Activated naive CD4-positive, alpha-beta T cell treated with anti-CD3 and anti-CD28 coated beads, Interleukin-2, amount 50 U/mL, for 16 hours (primary cell): ENCODE results near the gene ELL3.
"Not testable (repeated sequence)": the region's sequence is repeated elsewhere in the genome, so short reads cannot be mapped to it uniquely, and the experiment has no call there.

Experiments
- DNase-seq: peaks from one replicate; pipeline ENCODE4 v3.0.0-alpha.2; 2020

Gene ELL3

DNA sequence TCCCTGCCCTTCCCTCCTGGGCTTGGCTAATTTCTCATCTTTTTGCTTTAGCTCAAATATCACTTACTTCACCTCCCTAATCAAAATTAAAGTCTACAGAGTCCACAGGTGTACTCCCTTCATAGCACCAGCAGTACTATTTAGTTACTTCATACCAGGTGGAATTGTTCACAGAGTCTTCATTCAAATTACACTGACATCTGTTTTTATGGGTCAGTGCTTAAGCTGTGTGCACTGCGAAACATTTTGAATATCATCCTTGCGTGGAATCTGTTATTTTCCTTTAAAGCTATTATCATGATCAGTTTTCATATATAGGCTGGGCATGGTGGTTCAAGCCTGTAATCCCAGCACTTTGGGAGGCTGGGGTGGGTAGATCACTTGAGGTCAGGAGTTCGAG is 12.6 kb upstream of the ELL3 start:
- no peak for DNase-seq

- no peak for DNase-seq
These were observed 2.2 kb upstream of the ELL3 start for GRCh38 chr15:43779016-43779415.

- peak; percentile 85 for DNase-seq
These were observed 625 bp upstream of the ELL3 start for GRCh38 chr15:43777267-43777914.

- peak; percentile 14 for DNase-seq
These were observed 557 bp downstream of the ELL3 start for GRCh38 chr15:43776101-43776717.

GRCh38 chr15:43775411-43775965 is 1.3 kb downstream of the ELL3 start:
- DNase-seq: no peak

GRCh38 chr15:43774062-43774461 is 2.7 kb downstream of the ELL3 start:
- DNase-seq: no peak

DNA sequence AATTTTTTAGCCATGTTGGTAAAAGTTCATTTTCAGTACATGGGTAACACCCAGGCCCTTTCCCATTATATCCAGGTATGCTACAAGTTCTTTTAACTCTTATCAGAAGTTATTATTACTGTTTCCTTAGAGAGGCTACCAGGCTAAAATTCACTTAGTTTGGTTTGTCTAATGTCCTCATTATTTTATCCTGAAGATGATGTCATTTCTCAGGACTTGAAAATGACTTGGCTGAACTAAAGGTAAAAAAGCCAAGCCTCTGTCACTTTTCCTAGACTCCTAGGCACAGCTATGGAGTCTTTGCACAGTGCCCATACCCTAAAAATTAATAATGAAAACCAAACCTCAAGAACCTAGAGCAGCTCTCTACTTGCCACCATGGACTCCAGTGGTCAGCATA is 4.1 kb downstream of the ELL3 start:
- no peak for DNase-seq

DNA sequence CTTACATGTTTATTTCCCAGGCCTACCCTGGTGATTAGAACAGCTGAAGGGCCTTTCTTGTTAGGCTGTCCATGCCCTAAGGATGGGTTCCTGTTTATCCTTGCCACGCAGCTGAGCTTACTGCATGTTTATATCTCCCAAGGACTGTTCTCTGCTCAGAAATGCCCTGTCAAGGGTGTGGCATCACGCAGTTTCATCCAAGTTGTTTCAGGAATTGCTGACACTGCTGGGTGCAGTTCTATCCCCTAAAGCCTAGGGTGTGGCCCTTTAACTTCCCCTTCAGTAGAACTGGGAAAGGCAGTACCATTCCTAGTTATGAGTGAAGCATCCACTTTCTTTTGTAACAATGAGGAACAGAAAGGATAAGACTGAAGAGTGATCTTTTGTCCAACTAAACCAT is 5.0 kb downstream of the ELL3 start:
- DNase-seq: no peak

GRCh38 chr15:43769584-43770228 is 7.1 kb downstream of the ELL3 start:
- peak; percentile 66 for DNase-seq

DNA sequence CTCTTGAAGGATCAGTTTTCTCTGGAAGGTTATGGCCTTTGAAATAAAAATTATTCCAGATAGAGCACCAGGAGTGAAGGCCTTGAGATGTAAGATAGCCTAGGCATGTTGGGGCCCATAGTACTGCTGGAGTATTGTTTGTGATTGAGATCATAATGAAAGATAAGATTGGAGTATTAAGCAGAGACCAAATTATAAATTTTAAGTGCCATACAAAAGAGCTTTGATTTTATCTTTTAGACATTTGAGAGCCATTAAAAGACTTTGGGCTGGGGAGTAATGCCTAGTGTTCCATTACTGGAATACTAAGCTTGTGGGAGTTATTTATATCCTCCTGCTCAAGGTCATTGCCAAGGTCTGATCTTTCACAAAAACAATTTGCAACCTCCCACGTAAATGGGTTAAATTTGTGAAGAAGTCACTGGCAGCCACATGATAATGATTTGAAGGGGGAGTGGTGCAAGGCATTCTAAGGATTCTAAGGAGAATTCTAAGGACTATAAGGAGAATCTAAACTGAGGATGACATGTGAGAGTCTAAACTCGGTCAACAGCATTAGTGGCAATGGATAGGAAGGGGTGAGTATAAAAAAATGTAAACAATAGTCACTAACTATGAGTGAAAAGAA is 12.8 kb downstream of the ELL3 start:
- no peak for DNase-seq

- DNase-seq: no peak
These were observed 13.9 kb downstream of the ELL3 start for GRCh38 chr15:43762824-43763223.

- no peak for DNase-seq
These were observed 24.9 kb downstream of the ELL3 start for GRCh38 chr15:43751885-43752284.

DNA sequence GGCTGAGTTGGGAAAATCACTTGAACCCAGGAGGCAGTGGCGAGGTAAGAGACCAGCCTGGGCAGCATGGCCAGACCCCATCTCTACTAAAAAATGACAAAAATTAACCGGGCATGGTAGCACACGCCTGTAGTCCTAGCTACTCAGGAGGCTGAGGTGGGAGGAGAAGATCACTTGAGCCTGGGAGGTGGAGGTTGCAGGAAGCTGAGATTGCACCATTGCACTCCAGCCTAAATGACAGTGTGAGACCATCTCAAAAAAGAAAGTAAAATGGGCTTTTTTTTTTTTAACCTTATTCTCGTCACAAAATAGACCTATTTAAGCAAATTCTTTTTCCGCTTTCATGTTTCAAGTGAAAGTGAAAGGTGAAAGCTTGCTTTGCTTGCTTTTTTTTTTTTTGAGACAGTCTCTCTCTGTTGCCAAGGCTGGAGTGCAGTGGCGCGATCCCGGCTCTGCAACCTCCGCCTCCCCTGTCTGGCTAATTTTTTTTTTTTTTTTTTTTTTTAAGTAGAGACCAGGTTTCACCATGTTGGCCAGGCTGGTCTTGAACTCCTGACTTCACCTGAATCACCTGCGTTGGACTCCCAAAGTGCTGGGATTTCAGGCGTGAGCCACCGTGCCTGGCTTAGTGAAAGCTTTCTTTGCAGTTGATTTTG is 26.9 kb downstream of the ELL3 start:
- peak; percentile 46 for DNase-seq

DNA sequence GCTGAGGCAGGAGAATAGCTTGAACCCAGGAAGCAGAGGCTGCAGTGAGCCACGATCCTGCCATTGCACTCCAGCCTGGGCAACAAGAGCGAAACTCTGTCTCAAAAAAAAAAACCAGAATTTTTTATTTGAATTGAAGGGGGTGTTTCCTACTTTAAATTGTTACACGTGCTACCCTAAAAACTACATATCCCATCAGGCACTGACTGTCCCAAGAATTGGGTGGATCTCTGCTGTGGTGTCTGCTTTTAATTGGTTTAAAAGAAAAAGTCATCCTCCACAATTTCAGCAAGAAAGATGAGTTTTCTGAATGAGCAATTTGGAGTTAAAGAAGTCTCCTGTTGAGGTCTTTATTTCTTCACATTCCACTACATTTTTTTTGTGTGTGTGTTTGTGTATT is 28.4 kb downstream of the ELL3 start:
- no peak for DNase-seq

DNA sequence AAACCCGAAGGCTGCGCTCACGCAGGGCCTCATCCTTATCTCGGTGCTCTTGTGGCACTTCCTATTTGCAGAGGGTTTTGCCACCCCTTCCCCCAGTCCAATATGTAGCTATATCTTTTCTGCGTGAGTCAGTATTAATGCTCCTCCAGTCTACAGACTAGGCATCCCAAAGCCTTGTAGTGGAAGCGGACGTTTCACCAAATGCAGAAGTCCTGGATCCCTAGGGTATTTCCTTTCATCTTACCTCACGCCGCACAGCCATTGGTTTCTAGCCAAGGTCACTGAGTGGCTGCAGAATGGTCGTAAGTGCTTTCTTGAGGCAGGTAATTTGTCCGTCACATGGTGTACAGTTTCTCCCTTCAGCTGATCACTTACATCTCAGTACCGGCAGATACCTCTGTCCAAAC is 29.9 kb downstream of the ELL3 start:
- DNase-seq: not testable (repeated sequence)

DNA sequence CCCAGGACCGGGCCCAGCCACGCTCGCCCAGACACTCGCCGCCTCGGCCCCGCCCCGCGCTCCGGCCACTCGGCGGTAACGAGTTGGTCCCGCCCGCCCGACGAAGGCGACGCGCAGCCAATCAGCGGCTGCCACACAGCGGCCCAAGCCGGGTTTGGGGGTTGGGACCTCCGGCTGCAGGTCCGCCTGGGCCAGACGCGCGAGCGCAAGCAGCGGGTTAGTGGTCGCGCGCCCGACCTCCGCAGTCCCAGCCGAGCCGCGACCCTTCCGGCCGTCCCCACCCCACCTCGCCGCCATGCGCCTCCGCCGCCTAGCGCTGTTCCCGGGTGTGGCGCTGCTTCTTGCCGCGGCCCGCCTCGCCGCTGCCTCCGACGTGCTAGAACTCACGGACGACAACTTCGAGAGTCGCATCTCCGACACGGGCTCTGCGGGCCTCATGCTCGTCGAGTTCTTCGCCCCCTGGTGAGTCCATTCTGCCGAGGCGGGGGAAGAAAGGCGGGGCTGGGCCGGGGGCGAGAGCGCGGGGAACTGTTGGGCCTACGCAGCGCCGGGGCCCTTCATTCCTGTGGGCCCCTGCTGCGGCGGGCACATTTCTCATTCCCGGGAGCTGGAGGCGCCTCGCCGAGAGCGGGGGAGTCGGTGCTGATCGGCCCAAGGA is 30.4 kb downstream of the ELL3 start, which contains the start of gene PDIA3:
PDIA3 (plus strand) TSS at position 194 of the 658 bp plus-strand sequence; CDS start at position 296, 102 bp downstream.
- DNase-seq: peak; percentile 87

- no peak for DNase-seq
These were observed 41.4 kb downstream of the ELL3 start for GRCh38 chr15:43735416-43735815.

- not testable (repeated sequence) for DNase-seq
These were observed 48.6 kb downstream of the ELL3 start for GRCh38 chr15:43728053-43728725.

- DNase-seq: not testable (repeated sequence)
These were observed 50.5 kb downstream of the ELL3 start for GRCh38 chr15:43726306-43726705.

- DNase-seq: no peak
These were observed 53.6 kb downstream of the ELL3 start for GRCh38 chr15:43723151-43723550.
